ENCODE results near the gene CNTN2.

DNA sequence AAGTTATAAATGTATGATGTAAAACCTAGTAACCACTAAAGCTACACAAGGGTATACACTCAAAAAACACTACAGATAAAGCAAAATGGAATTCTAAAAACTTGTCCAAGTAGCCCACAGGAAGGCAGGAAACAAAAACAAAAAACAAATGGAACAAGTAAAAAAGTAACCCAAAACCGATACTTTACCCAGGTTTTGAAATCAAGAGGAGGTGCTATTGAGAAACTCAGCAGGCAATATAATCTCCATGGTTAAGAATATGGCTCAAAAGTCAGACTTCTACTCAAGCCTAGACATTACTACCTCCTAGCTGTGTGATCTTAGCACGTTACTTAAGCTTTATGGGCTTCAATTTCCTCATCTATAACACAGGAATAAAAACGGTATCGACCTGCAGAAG lies 65.5 kb downstream of the CNTN2 start:
- TF ChIP-seq, protein P1, sequence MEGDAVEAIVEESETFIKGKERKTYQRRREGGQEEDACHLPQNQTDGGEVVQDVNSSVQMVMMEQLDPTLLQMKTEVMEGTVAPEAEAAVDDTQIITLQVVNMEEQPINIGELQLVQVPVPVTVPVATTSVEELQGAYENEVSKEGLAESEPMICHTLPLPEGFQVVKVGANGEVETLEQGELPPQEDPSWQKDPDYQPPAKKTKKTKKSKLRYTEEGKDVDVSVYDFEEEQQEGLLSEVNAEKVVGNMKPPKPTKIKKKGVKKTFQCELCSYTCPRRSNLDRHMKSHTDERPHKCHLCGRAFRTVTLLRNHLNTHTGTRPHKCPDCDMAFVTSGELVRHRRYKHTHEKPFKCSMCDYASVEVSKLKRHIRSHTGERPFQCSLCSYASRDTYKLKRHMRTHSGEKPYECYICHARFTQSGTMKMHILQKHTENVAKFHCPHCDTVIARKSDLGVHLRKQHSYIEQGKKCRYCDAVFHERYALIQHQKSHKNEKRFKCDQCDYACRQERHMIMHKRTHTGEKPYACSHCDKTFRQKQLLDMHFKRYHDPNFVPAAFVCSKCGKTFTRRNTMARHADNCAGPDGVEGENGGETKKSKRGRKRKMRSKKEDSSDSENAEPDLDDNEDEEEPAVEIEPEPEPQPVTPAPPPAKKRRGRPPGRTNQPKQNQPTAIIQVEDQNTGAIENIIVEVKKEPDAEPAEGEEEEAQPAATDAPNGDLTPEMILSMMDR (conservative IDR thresholded peaks at IDR 0.05; ENCODE audit: low read depth, low read length), result no peak
- TF ChIP-seq, protein P2, sequence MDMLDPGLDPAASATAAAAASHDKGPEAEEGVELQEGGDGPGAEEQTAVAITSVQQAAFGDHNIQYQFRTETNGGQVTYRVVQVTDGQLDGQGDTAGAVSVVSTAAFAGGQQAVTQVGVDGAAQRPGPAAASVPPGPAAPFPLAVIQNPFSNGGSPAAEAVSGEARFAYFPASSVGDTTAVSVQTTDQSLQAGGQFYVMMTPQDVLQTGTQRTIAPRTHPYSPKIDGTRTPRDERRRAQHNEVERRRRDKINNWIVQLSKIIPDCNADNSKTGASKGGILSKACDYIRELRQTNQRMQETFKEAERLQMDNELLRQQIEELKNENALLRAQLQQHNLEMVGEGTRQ (IDR thresholded peaks at IDR 0.05; ENCODE audit: low read depth, low read length), result no peak
- TF ChIP-seq POLR2A (IDR thresholded peaks at IDR 0.05; ENCODE audit: low read depth, low read length), result no peak
- no peak for TF ChIP-seq RAD21 (IDR thresholded peaks at IDR 0.05; ENCODE audit: low read length)
- TF ChIP-seq RFX5 (IDR thresholded peaks at IDR 0.05; ENCODE audit: low read depth, low read length), result no peak
- TF ChIP-seq, protein P3, sequence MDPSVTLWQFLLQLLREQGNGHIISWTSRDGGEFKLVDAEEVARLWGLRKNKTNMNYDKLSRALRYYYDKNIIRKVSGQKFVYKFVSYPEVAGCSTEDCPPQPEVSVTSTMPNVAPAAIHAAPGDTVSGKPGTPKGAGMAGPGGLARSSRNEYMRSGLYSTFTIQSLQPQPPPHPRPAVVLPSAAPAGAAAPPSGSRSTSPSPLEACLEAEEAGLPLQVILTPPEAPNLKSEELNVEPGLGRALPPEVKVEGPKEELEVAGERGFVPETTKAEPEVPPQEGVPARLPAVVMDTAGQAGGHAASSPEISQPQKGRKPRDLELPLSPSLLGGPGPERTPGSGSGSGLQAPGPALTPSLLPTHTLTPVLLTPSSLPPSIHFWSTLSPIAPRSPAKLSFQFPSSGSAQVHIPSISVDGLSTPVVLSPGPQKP (IDR thresholded peaks at IDR 0.05; ENCODE audit: borderline replicate concordance, low read depth, low read length), result no peak
- TF ChIP-seq CHD1 (IDR thresholded peaks at IDR 0.05; ENCODE audit: low read depth, low read length), result no peak
- no peak for TF ChIP-seq BHLHE40 (IDR thresholded peaks at IDR 0.05; ENCODE audit: low read depth, low read length)
- no peak for TF ChIP-seq SMC3 (IDR thresholded peaks at IDR 0.05; ENCODE audit: low read depth, low read length)
- TF ChIP-seq RCOR1 (IDR thresholded peaks at IDR 0.05; ENCODE audit: insufficient replicate concordance, low read length), result no peak
- TF ChIP-seq MAZ (IDR thresholded peaks at IDR 0.05; ENCODE audit: borderline replicate concordance, low read depth, low read length), result no peak
- TF ChIP-seq CEBPB (IDR thresholded peaks at IDR 0.05; ENCODE audit: low read depth, low read length), result no peak
- no peak for TF ChIP-seq FOS (IDR thresholded peaks at IDR 0.05; ENCODE audit: low read depth, low read length)
- no peak for TF ChIP-seq MXI1 (IDR thresholded peaks at IDR 0.05; ENCODE audit: borderline replicate concordance, low read depth, low read length)
